MCF 10A (cell line): ENCODE data around the gene GLIS1. TPM values are rescaled to one million over a fixed set of nuclear protein-coding genes. Genes with fewer than 3 reads are reported as not detected.

Source experiments
- BruUV-seq: library from RNA; stranded (reverse); fragments of 400-500 nt; replicated peaks from 2 replicates; lab custom pipeline; 2021; lab: Mats Ljungman, UMichigan
- CTCF ChIA-PET: fragments of 300-600 bp; sonication (Branson Sonifier 250); formaldehyde crosslinking; extraction: SDS; loops from one replicate; lab custom pipeline; 2021; ENCODE audit warnings: antibody characterized with exemption, inconsistent platforms; lab: Yijun Ruan, JAX
- POLR2A ChIA-PET: fragments of 300-600, 350-650 bp; sonication (Branson Sonifier 250); formaldehyde crosslinking; extraction: SDS; loops from one replicate; lab custom pipeline; 2020; ENCODE audit warnings: antibody characterized with exemption, inconsistent platforms; lab: Yijun Ruan, JAX
- DNase-seq: peaks from one replicate; pipeline ENCODE4 v3.0.0-alpha.2; 2018; ENCODE audit not compliant: unreplicated experiment
- H3K27ac Mint-ChIP-seq: one replicate; pipeline ENCODE4 v1.8.0; 2022; ENCODE audit warnings: mild to moderate bottlenecking, low read depth, mixed read lengths; ENCODE audit not compliant: unreplicated experiment
- H3K27me3 Mint-ChIP-seq: one replicate; pipeline ENCODE4 v1.8.0; 2022; ENCODE audit warnings: mixed read lengths; ENCODE audit not compliant: insufficient read depth, unreplicated experiment
- H3K36me3 Mint-ChIP-seq: one replicate; pipeline ENCODE4 v1.8.0; 2022; ENCODE audit warnings: mild to moderate bottlenecking, moderate library complexity, mixed read lengths; ENCODE audit not compliant: insufficient read depth, unreplicated experiment
- H3K4me1 Mint-ChIP-seq: one replicate; pipeline ENCODE4 v1.8.0; 2022; ENCODE audit warnings: mixed read lengths; ENCODE audit not compliant: insufficient read depth, unreplicated experiment
- H3K4me3 Mint-ChIP-seq: one replicate; pipeline ENCODE4 v1.8.0; 2022; ENCODE audit warnings: mild to moderate bottlenecking, moderate library complexity, mixed read lengths; ENCODE audit not compliant: unreplicated experiment
- H3K9me3 Mint-ChIP-seq: one replicate; pipeline ENCODE4 v1.8.0; 2022; ENCODE audit warnings: mixed read lengths; ENCODE audit not compliant: unreplicated experiment
- CTCF ChIP-seq: fragments of 200-600 bp; IDR thresholded peaks from one replicate; pipeline ENCODE4 v1.8.0; 2022; ENCODE audit warnings: antibody characterized with exemption, mild to moderate bottlenecking; ENCODE audit not compliant: unreplicated experiment
- intact Hi-C: fragments of 100-400 bp; cut with micrococcal nuclease; formaldehyde crosslinking; loops from 2 replicates; pipeline ENCODE4 v1.14.1; 2022
- total RNA-seq: library from RNA; stranded (reverse); gene quantifications from 2 replicates; pipeline ENCODE4 v1.2.3, GENCODE V29; 2022

The GLIS1 gene
- total RNA-seq, 1 experiment from 2014 or later, result 0.93 TPM

- no peak overlapping the region for H3K4me3 Mint-ChIP-seq
- POLR2A ChIA-PET, result no interaction called here
- H3K36me3 Mint-ChIP-seq, result no peaks in the 10 kb centered on the region
- H3K9me3 Mint-ChIP-seq, result peaks cover 16% of the 10 kb centered on the region
- CTCF ChIA-PET, result no interaction called here
- intact Hi-C loops, result no loop called here
- no TSS peak for BruUV-seq
- DNase-seq, result no peak
- no peak for TF ChIP-seq CTCF
- peaks cover 61% of the 10 kb centered on the region for H3K27me3 Mint-ChIP-seq
- H3K4me1 Mint-ChIP-seq, result no peaks in the 10 kb centered on the region
- H3K27ac Mint-ChIP-seq, result no peak overlapping the region
Measured at GRCh38 chr1:53568540-53568939, 170.4 kb downstream of the GLIS1 start.

DNA sequence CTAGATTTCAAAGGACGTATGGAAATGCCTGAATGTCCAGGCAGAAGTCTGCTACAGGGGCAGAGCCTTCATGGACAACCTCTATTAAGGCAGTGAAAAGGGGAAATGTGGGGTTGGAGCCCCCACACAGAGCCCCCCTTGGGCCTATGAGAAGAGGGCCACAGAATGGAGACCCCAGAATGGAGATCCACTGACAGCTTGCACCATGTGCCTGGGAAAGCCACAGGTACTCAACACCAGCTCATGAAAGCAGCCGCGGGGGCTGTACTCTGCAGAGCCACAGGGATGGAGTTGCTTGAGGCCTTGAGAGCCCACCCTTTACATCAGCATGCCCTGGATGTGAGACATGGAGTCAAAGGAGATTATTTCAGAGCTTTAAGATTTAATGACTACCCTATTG lies 171.1 kb downstream of the GLIS1 start:
- Mint-ChIP-seq H3K27me3 (peaks cover 68% of the 10 kb centered on the region), H3K4me1 (no peaks in the 10 kb centered on the region), H3K36me3 (no peaks in the 10 kb centered on the region), H3K4me3 (no peak overlapping the region), H3K27ac (no peak overlapping the region), H3K9me3 (peaks cover 16% of the 10 kb centered on the region)
- intact Hi-C loops, result no loop called here
- no peak for DNase-seq
- TF ChIP-seq CTCF, result no peak
- BruUV-seq, result no TSS peak
- ChIA-PET CTCF (no interaction called here), POLR2A (no interaction called here)

DNA sequence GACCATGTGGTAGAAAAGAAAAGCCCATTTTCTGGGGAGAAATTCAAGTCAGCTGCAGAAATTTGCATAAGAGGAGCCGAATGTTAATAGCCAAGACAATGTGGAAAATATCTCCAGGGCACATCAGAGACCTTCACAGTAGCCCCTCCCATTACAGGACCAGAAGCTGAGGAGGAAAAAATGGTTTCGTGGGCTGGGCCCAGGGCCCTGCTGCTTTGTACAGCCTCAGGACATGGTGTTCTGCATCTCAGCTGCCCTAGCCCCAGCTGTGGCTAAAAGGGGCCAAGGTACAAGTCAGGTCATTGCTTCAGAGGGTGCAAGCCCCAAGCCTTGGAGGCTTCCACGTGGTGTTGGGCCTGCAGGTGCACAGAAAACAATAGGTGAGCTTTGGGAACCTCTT lies 171.5 kb downstream of the GLIS1 start:
- intact Hi-C loops, result no loop called here
- POLR2A ChIA-PET, result no interaction called here
- peaks cover 16% of the 10 kb centered on the region for H3K9me3 Mint-ChIP-seq
- no peaks in the 10 kb centered on the region for H3K4me1 Mint-ChIP-seq
- DNase-seq, result no peak
- H3K4me3 Mint-ChIP-seq, result no peak overlapping the region
- no peak overlapping the region for H3K27ac Mint-ChIP-seq
- no TSS peak for BruUV-seq
- peaks cover 72% of the 10 kb centered on the region for H3K27me3 Mint-ChIP-seq
- CTCF ChIA-PET, result no interaction called here
- no peaks in the 10 kb centered on the region for H3K36me3 Mint-ChIP-seq
- no peak for TF ChIP-seq CTCF

DNA sequence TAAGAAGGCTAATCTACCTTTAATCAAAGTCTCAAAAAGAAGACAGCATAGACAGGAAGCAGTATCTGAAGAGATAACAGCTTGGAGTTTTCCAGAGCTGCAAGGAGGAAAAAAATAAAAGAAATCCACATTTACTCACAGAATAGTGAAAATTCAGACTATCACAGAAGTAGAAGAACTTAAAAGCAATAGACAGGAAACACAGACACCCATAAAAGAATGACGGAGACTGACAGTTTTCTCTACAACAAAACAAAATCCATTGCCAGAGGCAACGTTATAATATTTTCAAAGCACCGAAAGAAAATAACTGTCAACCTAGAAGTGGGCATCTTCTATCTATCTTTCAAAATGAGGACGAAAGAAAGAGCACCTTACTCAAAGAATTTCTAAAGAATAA lies 175.4 kb downstream of the GLIS1 start:
- H3K9me3 Mint-ChIP-seq, result peaks cover 12% of the 10 kb centered on the region
- DNase-seq, result no peak
- no peak overlapping the region for H3K4me3 Mint-ChIP-seq
- no peaks in the 10 kb centered on the region for H3K4me1 Mint-ChIP-seq
- H3K36me3 Mint-ChIP-seq, result no peaks in the 10 kb centered on the region
- no peak for TF ChIP-seq CTCF
- CTCF ChIA-PET, result interaction anchor here (0.7 kb wide), 1 partner anchor 100 kb away, joined by 3 read pairs; no protein-coding TSS in a partner anchor
- no TSS peak for BruUV-seq
- intact Hi-C loops, result no loop called here
- POLR2A ChIA-PET, result no interaction called here
- no peak overlapping the region for H3K27ac Mint-ChIP-seq
- H3K27me3 Mint-ChIP-seq, result peaks cover 58% of the 10 kb centered on the region
